ENCODE data around the gene AIMP2.

GRCh38 chr7:6030988-6031387, 21.9 kb downstream of the AIMP2 start, which contains the start of gene ANKRD61:
- TF ChIP-seq CTCF (IDR thresholded peaks at IDR 0.05) (no peak), EP300 (IDR thresholded peaks at IDR 0.05) (no peak)
